DND-41 (cell line): ENCODE data around the gene PRSS37.

ENCODE experiments used
- ATAC-seq: fragments of 200-7000 bp; cut with Tn5 transposase; 3 replicates; pipeline ENCODE4 v1.9.1; 2021; ENCODE audit warnings: low read depth; ENCODE audit not compliant: insufficient read depth
- DNase-seq: peaks from one replicate; pipeline ENCODE4 v3.0.0-alpha.2; 2020
- H2AFZ ChIP-seq: 2 replicates; pipeline ENCODE4 v1.6.0; 2012; ENCODE audit warnings: low read depth, low read length
- H3K27ac ChIP-seq: 2 replicates; pipeline ENCODE4 v1.5.1; 2012; ENCODE audit warnings: low read length, inconsistent platforms
- H3K27me3 ChIP-seq: fragments of 200-600 bp; sonication (generic); 2 replicates; pipeline ENCODE4 v1.6.0; 2012; ENCODE audit warnings: low read length, mild to moderate bottlenecking, inconsistent platforms; ENCODE audit not compliant: insufficient read depth, poor library complexity
- H3K36me3 ChIP-seq: 2 replicates; pipeline ENCODE4 v1.5.1; 2012; ENCODE audit warnings: low read length, inconsistent platforms; ENCODE audit not compliant: insufficient read depth
- H3K4me1 ChIP-seq: 2 replicates; pipeline ENCODE4 v1.5.1; 2012; ENCODE audit warnings: mild to moderate bottlenecking, low read length; ENCODE audit not compliant: insufficient read depth
- H3K4me2 ChIP-seq: 2 replicates; pipeline ENCODE4 v1.6.0; 2012; ENCODE audit warnings: mild to moderate bottlenecking, moderate library complexity, low read length, inconsistent platforms; ENCODE audit not compliant: insufficient read depth
- H3K4me3 ChIP-seq, 2 experiments: fragments of 200-600 bp in 1 of 2; shearing (Covaris generic) in 1 of 2; 2 replicates each; pipeline ENCODE4 v1.5.1; 2012 to 2016; ENCODE audit warnings: inconsistent platforms in 2 of 2, low read length in 2 of 2, mild to moderate bottlenecking in 2 of 2, low read depth in 1 of 2, moderate library complexity in 1 of 2
- H3K79me2 ChIP-seq: 2 replicates; pipeline ENCODE4 v1.6.0; 2012; ENCODE audit warnings: low read length, inconsistent platforms; ENCODE audit not compliant: insufficient read depth
- H3K9ac ChIP-seq: 2 replicates; pipeline ENCODE4 v1.6.0; 2012; ENCODE audit warnings: low read depth, mild to moderate bottlenecking, inconsistent platforms, low read length, moderate library complexity
- H3K9me3 ChIP-seq: 2 replicates; pipeline ENCODE4 v1.5.1; 2012; ENCODE audit warnings: low read length, moderate library complexity, mild to moderate bottlenecking, inconsistent platforms; ENCODE audit not compliant: insufficient read depth, severe bottlenecking
- H4K20me1 ChIP-seq: 2 replicates; pipeline ENCODE4 v1.6.0; 2012; ENCODE audit warnings: low read length; ENCODE audit not compliant: insufficient read depth
- EZH2 ChIP-seq: IDR thresholded peaks from 3 replicates; pipeline ENCODE4 v1.6.1; 2012; ENCODE audit warnings: borderline replicate concordance, low read depth, mild to moderate bottlenecking, moderate library complexity, low read length, inconsistent platforms; ENCODE audit not compliant: severe bottlenecking
- TF ChIP-seq, protein P1 (sequence below): IDR thresholded peaks from 2 replicates; pipeline ENCODE4 v1.5.1; 2012; ENCODE audit warnings: borderline replicate concordance, low read length, moderate library complexity, mild to moderate bottlenecking; ENCODE audit not compliant: poor library complexity, severe bottlenecking; ENCODE audit errors: extremely low read depth

Gene PRSS37

DNA sequence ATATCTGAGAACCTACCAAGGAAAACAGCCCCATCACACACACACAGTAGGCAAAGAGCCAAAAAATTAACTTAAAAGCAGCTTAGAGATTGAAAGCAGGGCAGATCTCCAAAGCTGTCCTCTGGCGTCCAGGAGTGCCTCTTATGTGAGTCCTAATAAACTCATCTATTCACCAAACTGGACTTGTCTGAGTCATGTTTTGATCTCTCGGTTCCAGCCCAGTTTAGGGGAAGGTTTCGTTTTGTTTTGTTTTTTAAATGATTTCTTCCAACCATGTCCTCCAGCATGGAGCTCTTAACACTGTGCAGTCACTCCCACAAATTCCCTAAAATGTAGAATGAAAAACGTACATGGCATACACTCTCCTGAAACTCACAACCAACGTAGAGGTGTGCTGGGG lies 6.7 kb upstream of the PRSS37 start:
- Histone ChIP-seq H3K36me3 (no peaks in the 10 kb centered on the region), H3K27ac (no peak overlapping the region), H3K4me1 (no peaks in the 10 kb centered on the region), H2AFZ (no peak overlapping the region), H3K4me3 (no peak overlapping the region), H3K9me3 (peaks cover 2% of the 10 kb centered on the region), H4K20me1 (no peaks in the 10 kb centered on the region), H3K4me2 (no peak overlapping the region), H3K27me3 (no peaks in the 10 kb centered on the region), H3K79me2 (no peaks in the 10 kb centered on the region), H3K9ac (no peak overlapping the region)
- TF ChIP-seq, protein P1, sequence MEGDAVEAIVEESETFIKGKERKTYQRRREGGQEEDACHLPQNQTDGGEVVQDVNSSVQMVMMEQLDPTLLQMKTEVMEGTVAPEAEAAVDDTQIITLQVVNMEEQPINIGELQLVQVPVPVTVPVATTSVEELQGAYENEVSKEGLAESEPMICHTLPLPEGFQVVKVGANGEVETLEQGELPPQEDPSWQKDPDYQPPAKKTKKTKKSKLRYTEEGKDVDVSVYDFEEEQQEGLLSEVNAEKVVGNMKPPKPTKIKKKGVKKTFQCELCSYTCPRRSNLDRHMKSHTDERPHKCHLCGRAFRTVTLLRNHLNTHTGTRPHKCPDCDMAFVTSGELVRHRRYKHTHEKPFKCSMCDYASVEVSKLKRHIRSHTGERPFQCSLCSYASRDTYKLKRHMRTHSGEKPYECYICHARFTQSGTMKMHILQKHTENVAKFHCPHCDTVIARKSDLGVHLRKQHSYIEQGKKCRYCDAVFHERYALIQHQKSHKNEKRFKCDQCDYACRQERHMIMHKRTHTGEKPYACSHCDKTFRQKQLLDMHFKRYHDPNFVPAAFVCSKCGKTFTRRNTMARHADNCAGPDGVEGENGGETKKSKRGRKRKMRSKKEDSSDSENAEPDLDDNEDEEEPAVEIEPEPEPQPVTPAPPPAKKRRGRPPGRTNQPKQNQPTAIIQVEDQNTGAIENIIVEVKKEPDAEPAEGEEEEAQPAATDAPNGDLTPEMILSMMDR: no peak
- TF ChIP-seq EZH2: no peak
- DNase-seq: no peak
- ATAC-seq: no peak

DNA sequence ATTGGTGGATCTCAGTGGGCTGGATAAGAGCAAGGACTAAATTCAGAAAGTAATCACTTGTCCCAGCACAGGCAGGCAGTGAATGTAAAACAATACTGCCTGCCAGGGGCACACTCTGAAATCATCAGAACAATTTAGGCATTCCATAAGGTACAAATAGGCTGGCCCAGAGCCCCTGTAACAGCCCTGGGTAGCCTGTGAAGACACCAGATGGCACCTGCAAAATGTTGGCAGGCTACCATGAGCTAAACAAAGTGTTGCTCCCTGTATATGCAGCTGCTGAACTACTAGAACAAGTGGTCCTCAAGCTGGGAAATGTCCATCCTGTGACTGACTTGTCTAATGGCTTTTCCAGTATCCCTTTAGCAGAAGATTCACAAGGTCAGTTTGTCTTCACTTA lies 3.0 kb upstream of the PRSS37 start:
- Histone ChIP-seq H3K36me3 (no peaks in the 10 kb centered on the region), H3K27me3 (no peaks in the 10 kb centered on the region), H4K20me1 (no peaks in the 10 kb centered on the region), H3K9ac (no peak overlapping the region), H3K9me3 (no peaks in the 10 kb centered on the region), H3K27ac (no peak overlapping the region), H2AFZ (no peak overlapping the region), H3K4me3 (no peak overlapping the region), H3K4me1 (no peaks in the 10 kb centered on the region), H3K4me2 (no peak overlapping the region), H3K79me2 (no peaks in the 10 kb centered on the region)
- TF ChIP-seq EZH2: no peak
- TF ChIP-seq, protein P1: no peak
- no peak for DNase-seq
- no peak for ATAC-seq

DNA sequence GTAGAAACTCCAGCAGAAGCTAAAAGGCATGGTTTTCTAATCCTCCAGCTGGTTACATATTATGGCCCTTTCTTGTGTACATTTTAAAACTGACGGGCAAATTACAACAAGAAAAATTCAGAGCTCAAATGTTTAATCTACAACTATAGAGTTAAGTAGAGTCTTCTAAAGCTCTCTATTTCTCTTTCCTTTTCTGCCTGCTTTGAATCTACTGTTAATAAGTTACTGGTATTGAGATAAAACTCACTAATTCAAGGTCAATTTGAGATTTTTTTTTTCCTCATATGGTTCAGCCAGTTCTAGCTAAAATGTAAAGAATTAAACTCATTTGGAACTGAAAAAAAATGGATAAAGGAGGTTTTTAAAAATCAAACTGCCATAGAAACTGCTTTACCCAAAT lies 1.6 kb upstream of the PRSS37 start:
- Histone ChIP-seq H4K20me1 (no peaks in the 10 kb centered on the region), H2AFZ (no peak overlapping the region), H3K4me2 (no peak overlapping the region), H3K27me3 (no peaks in the 10 kb centered on the region), H3K79me2 (no peaks in the 10 kb centered on the region), H3K27ac (no peak overlapping the region), H3K9ac (no peak overlapping the region), H3K4me3 (no peak overlapping the region), H3K36me3 (no peaks in the 10 kb centered on the region), H3K4me1 (no peaks in the 10 kb centered on the region), H3K9me3 (no peaks in the 10 kb centered on the region)
- ATAC-seq: no peak
- DNase-seq: no peak
- TF ChIP-seq, protein P1: no peak
- no peak for TF ChIP-seq EZH2

DNA sequence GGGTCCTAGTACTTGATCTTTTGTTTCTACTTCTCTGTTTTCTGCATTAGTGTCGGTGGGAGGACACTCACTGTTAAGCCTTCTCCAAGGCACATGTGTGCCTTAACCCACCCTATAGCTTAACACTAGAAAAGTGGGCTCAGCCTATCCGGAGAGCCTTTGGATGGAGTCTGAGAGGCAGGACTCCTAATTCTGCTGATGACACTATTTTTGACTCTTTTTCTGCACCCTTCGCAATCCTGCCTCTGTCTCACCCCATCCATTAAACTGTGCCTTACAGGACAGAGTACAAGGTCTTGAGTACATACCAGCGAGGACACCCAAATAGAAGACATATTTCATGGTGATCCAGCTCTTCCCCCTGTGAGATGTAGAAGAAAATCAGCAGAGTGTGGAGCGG lies 577 bp downstream of the PRSS37 start:
- TF ChIP-seq, protein P1: no peak
- TF ChIP-seq EZH2: no peak
- no peak overlapping the region for H3K9ac ChIP-seq
- H3K27ac ChIP-seq: no peak overlapping the region
- ATAC-seq: no peak
- no peaks in the 10 kb centered on the region for H3K36me3 ChIP-seq
- no peak overlapping the region for H3K4me3 ChIP-seq
- H4K20me1 ChIP-seq: no peaks in the 10 kb centered on the region
- no peak overlapping the region for H2AFZ ChIP-seq
- H3K79me2 ChIP-seq: no peaks in the 10 kb centered on the region
- H3K4me2 ChIP-seq: no peak overlapping the region
- no peaks in the 10 kb centered on the region for H3K27me3 ChIP-seq
- H3K4me1 ChIP-seq: no peaks in the 10 kb centered on the region
- DNase-seq: no peak
- H3K9me3 ChIP-seq: no peaks in the 10 kb centered on the region
